ENCODE measurements around the gene NDST4.

The NDST4 gene

DNA sequence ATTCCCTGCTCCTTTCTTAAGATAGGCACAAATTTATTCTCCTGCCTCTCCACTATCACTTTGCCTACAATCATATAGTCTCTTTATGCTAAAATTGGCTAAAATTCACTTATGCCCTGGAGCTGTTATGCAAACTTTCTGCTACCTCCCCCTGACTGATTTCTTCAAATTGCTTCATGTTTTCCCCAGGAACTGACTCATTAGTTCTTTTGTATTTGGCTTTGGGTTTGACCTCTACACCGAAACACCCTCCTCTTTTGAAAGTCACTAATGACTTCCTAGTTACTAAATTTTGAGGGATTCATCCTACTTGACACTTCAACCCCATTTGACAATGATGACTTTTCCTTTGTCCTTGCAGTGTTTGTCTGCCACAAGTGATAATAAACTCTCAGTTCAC is 222.6 kb downstream of the NDST4 start:
- no peak for DNase-seq

GRCh38 chr4:114886761-114887160 is 226.7 kb downstream of the NDST4 start:
- no peak for DNase-seq

DNA sequence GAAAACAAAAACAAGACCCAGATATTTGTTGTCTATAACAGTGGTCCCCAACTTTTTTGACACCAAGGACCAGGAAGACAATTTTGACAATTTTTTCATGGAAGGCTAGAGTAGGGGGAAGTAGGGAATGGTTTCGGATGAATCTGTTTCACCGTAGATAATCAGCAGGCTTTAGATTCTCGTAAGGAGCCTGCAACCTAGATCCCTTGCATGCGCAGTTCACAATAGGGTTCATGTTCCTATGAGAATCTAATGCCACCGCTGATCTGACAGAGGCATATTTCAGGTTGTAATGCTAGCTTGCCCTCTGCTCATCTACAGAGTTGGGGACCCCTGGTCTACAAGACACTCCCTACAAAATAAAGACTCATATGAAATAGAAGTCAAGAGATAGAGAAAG is 229.8 kb downstream of the NDST4 start:
- no peak for DNase-seq

DNA sequence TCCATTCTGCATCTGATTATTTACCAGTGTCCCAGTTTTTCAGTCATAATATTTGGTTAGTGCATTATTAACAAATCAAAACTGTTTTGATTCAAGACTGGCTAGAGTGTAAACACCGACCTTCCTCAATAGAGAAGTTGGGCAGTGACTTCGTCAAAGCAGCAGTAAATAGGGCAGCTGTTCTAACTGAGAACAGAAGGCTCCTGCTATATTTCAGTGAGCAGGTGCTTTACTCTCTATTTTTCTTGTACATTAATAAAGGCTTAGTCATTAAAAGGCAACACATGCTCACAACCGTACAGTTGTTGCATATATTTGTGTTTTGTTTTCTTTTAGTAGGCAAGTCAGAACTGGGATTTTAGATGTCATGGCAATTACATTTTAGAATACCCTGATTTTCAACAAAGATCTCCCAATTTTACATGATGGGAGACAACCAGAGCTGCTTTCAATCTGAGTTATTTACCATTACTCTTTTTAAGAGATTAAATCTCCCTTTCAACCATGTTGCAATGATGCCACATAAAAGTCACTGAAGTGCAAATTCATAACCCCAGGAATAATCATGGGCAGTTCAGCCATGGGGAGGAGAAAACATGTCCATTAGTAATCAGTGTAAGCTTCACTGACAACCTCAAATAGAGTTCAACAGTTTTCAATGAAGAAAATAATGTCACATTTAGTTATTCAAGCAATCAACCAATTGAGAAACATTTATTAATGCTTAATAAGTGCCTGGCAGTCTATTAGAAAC is 233.3 kb downstream of the NDST4 start:
- DNase-seq, result no peak

DNA sequence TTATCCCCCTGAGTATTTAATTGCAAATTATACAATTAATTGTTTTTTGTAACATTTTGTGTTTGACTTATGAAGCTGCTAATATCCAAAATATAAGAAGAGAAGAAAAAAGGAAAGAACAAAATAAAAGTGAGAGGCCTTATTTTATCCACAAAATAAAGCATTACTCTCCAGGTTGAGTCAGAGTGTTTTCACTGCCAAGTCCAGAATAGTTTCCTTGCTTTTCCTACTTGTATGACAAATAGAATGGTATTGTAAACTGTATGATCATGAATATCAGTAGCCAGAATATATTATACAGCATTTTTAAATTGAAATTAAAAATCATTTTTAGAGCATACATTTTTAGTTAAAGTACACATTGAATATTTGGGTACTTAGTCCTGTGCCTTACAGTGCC is 237.8 kb downstream of the NDST4 start:
- no peak for DNase-seq

GRCh38 chr4:114874321-114874720 is 239.1 kb downstream of the NDST4 start:
- no peak for DNase-seq

DNA sequence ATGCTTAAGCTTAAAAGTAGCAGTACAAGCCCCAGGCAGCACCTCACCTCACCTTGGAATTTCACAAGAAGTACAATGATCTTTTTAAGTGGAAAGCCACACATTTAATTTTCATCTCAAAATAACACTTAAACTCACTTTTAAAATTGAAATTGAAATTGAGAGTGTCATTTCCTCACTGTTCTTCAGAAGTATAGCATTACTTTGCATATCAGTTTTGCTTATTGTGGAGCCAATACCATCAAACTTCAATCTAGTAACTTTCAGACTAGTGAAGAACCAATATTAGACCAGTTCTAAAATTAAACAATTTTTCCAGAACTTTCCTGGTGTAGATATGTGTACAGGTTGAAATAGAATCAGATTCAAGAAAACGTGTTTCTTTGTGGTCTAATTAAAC is 242.4 kb downstream of the NDST4 start:
- DNase-seq, result no peak

DNA sequence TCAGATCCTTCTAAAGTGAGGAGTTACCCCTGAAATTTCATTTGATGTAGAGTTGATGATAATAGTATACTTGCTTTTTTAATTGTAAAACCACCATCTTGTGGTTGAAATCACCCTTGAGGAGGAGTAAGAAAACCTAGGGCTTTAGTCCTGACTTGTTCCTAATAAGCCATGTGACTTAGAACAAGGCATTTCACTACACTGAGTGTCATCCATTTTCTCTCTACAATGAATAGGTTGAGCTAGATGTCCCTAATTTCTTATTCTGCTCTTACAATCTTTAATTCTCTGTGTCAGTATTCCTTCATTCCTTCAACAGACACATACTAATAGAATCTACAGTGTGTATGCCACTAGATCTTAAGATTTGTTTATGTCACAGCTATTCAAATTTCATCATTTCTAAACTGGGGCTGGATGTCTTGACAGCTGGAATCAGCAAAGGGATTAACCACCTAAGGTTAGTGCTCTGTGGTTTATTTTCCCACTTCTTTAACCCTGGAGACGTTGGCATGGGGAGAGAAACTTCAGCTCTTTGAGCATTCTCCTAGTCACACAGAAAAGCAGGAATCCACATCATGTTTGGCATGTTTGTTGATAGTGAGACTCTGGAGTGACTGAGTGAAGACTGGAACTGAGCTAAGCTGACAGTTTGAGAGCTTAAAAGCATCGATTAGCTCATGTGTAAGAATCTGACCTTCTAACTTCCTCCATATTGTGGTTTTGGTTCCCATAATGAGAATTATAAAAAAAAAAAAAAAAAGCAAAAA is 246.3 kb downstream of the NDST4 start:
- DNase-seq, result no peak

- DNase-seq, result no peak
Measured at GRCh38 chr4:114864060-114864459, 249.4 kb downstream of the NDST4 start.

GRCh38 chr4:114860786-114861185 is 252.6 kb downstream of the NDST4 start:
- no peak for DNase-seq

- no peak for DNase-seq
Measured at GRCh38 chr4:114857831-114858230, 255.6 kb downstream of the NDST4 start.

GRCh38 chr4:114839986-114840385 is 273.4 kb downstream of the NDST4 start:
- no peak for DNase-seq

GRCh38 chr4:114830628-114831027 is 282.8 kb downstream of the NDST4 start:
- no peak for DNase-seq

DNA sequence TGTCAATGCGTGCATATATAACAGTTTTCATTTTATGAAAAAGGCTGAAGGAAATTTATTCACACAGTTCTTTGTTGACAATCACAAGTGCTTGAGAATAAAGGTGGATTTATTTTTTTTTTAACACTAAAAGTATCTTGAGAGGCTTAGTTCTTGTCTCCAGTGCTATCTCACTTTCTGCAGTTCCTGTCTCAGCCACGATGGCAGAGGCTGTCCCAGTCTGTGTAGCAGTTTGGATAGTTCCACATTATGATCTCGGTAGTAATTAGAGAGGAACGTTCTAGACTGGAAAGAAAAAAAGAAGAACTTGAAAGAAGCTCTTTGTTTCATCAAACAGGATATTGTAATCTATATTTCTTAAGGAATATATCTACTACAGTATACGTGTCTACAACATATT is 285.8 kb downstream of the NDST4 start:
- DNase-seq, result no peak

DNA sequence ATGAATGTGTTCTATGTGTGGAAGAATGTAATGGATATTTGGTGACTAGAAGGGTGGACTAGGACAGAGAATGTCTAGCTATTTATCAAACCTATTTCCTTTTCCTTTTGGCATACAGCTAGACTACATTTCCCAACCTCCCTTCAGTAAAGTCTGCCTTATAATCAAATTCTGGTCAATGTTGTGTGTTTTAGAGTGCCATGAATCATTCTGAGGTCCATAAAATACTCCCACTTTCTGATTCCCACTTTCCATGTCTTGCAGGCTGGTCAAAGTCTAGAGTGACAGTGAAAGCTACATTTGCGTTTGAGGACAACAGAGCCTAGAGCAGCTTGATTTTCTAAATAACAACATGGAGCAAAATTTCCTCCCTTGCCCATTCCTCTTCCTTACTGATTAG is 297.7 kb downstream of the NDST4 start:
- no peak for DNase-seq

- no peak for DNase-seq
Measured at GRCh38 chr4:114813961-114814360, 299.5 kb downstream of the NDST4 start.

GRCh38 chr4:114811564-114812301 is 301.7 kb downstream of the NDST4 start:
- DNase-seq, result no peak

- peak; percentile 4 for DNase-seq
Measured at GRCh38 chr4:114807759-114808404, 305.5 kb downstream of the NDST4 start.

DNA sequence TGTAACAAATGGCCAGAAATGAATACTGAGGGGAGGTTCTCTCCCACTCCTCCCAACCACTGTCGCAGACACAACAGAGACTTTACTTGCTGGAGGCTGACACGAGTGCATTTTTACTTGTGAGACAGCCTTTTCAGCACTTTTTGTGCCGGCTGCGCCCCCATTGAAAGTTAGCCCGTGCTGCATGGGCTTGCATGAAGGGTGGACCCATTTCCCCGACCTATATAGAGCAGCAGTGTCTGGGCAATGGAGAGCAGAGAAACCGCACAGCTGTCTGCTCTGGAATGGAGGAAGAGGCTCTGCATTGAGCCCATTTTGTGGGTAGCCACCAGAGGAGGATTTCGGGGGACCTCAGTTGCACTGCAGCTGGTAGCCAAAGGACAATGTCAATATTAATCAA is 306.1 kb downstream of the NDST4 start:
- no peak for DNase-seq

DNA sequence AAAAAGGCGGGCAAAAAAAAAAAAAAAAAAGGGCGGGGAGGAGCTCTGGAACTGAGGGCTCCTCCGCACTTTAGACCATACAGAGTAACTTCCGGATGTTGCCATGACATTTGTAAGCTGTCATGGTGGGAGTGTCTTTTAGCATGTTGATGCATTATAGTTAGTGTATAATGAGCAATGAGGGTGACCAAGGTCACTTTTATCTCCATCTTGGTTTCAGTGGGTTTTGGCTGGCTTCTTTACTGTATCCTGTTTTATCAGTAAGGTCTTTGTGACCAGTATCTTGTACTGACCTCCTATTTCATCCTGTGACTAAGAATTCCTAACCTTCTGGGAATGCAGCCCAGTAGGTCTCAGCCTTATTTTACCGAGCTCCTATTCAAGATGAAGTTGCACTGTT is 321.4 kb downstream of the NDST4 start:
- DNase-seq, result no peak

DNA sequence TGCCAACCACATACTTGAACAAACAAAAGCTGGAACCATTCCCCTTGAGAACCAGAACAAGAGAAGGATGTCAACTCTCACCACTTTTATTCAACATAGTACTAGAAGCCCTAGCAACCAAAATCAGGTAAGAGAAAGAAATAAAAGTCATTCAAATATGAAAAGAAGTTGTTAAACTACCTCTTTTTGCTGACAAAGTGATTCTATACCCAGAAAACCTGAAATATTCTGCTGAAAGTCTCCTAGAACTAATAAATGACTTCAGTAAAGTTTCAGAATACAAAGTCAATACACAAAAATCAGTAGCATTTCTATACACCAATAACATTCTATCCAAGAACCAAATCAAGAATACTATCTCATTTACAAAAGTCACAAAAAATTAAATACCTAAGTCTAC is 327.9 kb downstream of the NDST4 start:
- DNase-seq, result no peak

- no peak for DNase-seq
Measured at GRCh38 chr4:114783215-114783595, 330.2 kb downstream of the NDST4 start.
